T1000 (cell line): ENCODE data around the gene IZUMO3.
"Not testable (repeated sequence)": the region's sequence is repeated elsewhere in the genome, so short reads cannot be mapped to it uniquely, and the experiment has no call there.

ENCODE experiments used
- DNase-seq: peaks from one replicate; lab custom pipeline; 2025; ENCODE audit warnings: mixed read lengths; lab: John Stamatoyannopoulos, UW

The IZUMO3 gene, protein sequence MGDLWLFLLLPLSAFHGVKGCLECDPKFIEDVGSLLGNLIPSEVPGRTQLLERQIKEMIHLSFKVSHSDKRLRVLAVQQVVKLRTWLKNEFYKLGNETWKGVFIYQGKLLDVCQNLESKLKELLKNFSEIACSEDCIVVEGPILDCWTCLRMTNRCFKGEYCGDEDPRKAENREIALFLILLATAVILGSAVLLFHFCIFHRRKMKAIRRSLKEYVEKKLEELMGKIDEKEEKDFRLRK

DNA sequence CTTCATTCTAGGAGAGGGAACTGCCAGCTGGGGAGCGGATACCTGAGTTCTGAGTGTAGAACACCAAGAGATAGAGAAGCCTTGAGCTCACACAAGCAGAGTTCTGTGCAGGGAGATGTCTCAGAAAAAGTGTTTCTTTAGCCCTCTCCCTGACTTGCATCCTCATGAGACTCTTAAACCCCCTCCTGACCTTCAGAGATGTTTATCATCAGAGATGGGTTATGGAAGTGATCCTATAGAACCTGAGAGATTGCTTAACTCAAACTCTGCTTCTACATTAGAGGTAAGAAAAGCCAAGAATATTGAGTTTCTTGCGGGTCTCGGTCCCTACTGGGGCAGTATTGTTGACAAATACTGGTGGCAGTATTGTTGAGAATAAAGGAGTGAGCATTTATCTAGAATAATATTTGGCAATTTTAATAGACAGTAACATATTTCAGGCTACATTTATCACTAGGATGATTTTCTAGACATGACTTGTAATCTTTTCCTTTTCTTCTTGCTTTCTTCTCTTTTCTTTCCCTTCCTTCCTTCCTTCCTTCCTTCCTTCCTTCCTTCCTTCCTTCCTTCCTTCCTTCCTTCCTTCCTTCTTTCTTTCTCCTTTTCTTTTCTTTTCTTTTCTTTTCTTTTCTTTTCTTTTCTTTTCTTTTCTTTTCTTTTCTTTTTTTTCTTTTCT lies at the start of gene IZUMO3:
Gene IZUMO3, minus strand, starts transcription at position 51 of the 676 bp plus-strand sequence. CDS start 248 bp downstream, outside the sequence.
- DNase-seq, result no peak

DNA sequence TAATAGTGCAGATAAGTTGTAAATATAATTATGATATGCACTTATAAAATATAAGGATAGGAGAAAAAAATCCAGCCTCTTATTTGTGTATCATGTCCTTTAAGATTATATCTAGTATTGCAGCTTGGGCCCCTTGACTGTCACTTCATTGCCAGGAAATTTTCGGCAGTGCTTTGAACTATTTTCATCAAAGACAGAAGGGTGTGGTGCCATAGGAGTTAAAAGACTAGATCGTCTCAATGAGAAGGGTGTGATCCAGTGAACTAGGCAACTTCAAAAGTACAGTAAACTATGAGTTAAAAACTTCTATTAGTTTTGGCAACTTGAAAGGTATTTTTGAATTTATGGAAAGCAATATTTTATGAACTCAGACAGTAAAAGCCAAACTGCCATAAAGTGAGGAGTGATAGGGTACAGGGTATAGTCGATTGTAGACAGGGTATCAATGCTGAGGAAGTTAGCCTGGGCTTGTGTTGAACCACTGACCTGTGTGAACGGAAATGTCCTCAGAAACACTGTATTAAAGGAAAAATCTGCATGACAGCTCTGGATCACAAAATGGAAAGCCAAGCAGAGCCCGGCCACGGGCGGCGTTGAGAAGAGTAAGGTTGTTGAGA lies 48.6 kb upstream of the IZUMO3 start:
- DNase-seq, result no peak

DNA sequence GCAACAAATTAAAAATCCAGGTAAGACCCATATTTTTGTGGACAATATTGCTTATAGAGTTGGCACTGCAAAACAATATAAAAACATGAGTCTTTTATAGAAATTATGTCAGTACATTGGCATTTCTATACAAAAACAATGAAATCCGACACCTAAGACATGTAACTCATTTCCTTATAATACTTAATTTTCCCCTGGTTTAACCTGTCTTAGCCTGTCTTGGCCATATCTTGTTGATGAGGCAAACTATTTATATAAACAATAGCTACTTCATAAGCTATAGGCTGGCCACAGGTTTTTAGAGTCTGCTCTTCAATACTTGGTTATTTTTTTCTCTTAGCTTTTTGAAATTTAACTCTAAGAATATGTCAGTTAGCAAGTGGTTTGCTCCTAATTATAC lies 44.7 kb upstream of the IZUMO3 start:
- no peak for DNase-seq

DNA sequence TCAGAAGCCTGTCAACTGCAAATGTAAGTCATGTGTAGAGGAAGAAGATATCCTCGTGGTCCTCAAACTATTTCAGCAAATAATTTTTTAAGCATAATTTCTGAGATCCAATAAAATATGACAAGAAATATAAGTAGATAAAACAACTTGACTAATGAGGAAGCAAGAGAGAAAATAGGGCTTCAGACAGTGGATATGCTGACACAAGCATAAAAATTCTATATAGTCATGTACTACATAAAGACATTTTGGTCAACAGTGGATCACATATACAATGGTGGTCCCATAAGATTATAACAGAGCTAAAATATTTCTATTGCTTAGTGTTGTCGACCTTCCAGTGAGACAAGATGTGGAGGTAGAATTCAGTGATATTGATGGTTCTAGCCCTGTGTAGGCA lies 42.2 kb upstream of the IZUMO3 start:
- DNase-seq, result no peak

- no peak for DNase-seq
Observed at GRCh38 chr9:24582146-24583126, 36.7 kb upstream of the IZUMO3 start.

- DNase-seq, result not testable (repeated sequence)
Observed at GRCh38 chr9:24580005-24580404, 34.3 kb upstream of the IZUMO3 start.

DNA sequence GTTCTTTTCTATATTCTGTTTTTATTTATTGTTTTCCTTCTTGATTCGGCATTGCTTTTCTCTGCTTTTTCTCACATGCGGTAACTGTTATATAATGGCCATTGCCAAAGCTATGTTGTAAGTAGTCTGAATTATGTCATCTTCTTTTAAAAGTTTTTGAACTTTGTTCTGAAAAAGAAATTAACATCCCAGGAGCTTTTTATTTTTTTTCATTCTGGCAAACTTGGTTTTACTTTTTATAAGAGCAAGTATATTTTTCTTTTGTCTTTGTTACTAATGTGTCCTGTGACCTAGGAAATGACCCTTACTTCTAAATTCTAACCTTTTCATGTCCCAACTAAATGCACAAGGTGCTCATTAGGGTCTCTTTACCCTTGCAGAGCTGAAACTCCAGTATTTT lies 26.7 kb upstream of the IZUMO3 start:
- DNase-seq, result no peak

GRCh38 chr9:24561957-24562356 lies 16.3 kb upstream of the IZUMO3 start:
- DNase-seq, result no peak

- DNase-seq, result no peak
Observed at GRCh38 chr9:24553183-24553552, 7.5 kb upstream of the IZUMO3 start.

- no peak for DNase-seq
Observed at GRCh38 chr9:24552526-24553182, 7.0 kb upstream of the IZUMO3 start.

DNA sequence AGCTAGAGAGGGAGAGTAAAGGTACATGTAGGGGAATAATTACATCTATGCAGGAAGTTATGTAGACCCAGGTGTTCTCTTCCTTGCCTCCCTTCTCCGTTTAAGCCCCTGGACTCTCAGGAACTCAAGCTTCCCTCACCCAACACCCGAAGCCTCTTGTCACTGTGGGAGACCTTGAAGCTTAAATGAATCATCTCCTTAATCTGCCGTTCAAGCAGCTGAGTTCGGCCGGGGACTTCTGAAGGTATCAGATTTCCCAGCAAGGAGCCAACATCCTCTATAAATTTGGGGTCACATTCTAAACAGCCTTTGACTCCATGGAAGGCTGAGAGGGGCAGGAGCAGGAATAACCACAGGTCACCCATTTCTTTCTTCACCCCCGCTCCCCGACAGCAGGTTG lies 412 bp downstream of the IZUMO3 start:
- no peak for DNase-seq

DNA sequence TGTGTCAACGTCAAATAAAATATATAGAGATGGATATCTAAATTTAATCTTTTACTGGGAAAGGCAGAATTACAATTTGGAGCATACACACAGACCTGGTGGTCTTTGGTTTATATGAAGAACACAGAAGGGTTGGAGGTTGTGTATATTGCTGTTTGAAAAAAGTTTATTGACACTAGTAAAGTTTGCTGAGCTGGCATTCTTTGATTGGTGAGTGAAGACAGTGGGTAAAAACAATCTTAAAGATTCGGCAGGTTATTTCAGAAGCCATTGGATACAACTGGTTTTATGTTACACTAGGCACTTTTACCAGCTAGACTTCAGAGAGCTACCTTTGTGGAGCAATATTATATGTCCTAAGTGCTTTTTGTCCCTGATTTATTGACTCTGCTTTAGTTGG lies 27.2 kb downstream of the IZUMO3 start:
- DNase-seq, result no peak

DNA sequence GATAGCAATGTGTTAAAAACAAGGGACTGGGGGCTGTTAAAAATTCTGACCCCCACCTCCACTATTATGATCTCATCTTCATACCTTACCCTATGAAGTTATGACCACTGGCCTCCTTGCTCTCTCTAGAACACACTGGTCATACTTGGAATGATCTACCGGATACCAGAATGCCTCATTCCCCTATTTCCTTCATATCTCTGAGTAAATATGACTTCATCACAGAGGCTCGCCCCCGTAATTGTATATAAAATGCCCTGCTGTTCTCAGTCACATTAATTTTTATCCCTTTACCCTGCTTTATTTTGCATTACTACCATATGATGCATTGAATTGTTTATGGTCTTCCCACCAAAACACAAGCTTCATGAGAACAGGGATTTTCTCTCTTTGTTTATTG lies 29.2 kb downstream of the IZUMO3 start:
- DNase-seq, result no peak

DNA sequence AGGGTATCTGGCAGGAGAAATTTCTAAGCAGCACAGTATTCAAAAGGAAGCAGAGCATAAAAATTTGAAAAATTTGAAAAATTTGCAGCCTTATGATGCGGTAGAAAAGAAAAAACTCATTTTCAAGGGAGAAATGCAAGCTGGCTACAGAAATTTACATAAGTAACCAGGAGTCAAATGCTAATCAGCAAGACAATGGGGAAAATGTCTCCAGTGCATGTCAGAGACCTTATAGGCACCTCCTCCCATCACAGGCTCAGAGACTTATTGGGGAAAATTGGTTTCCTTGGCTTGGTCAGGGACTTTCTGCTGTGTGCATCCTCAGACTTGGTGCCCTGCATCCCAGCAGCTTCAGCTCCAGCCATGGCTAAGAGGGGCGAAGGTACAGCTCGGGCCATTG lies 35.8 kb downstream of the IZUMO3 start:
- DNase-seq, result no peak

DNA sequence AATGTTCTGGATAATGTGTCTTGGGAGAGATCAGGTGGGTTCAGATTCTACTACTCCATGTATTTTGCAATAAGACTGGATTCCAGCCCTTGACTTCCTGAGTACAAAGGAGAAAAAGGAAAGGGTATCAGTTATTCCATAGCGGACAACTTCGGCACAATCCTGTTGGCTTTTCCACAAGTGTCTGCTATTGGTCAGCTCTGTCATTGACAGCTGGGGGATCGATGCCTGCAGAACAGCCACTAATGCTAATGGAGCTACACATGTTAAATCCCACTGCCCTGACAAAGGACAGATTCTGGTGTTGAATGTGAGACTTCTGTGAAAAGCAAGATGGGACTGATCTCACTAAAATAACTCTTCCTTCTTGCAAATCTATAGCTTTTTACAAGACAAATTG lies 41.2 kb downstream of the IZUMO3 start:
- DNase-seq, result no peak

DNA sequence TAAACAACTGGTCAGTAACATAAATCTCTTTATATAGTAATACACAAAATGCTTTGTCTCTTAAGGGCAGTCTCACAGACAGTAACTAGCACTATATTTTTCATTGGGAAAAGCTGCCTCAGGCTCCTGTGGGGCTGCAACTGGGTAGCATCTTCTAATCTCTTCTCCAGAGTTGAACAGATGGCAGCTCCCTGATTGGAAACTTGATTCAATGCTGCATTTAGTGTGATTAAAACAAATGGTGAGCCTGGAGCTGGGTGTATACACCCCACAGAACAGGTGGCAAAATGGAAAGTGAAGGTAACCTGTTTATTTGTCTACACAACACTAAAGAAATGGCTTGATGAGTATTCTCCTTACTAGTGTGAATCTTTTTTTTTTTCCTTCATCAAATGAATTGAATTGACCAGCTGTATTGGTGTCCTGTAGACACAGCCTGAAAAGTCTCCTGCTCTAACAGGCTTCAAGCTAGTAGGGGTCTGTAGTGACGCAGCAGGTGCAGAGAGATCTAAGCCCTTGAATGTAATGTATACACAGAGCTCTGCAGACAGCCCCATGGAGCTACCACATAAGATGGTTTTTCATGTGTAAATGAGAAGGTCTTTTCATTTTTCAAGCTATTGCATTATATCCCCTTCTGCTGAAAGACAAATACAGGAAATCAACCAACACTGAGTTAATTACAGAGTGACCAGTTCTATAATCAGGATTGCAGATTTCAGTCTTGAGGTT lies 43.3 kb downstream of the IZUMO3 start:
- DNase-seq, result no peak

- DNase-seq, result no peak
Observed at GRCh38 chr9:24500761-24501160, 44.9 kb downstream of the IZUMO3 start.

GRCh38 chr9:24498632-24499031 lies 47.1 kb downstream of the IZUMO3 start:
- no peak for DNase-seq

DNA sequence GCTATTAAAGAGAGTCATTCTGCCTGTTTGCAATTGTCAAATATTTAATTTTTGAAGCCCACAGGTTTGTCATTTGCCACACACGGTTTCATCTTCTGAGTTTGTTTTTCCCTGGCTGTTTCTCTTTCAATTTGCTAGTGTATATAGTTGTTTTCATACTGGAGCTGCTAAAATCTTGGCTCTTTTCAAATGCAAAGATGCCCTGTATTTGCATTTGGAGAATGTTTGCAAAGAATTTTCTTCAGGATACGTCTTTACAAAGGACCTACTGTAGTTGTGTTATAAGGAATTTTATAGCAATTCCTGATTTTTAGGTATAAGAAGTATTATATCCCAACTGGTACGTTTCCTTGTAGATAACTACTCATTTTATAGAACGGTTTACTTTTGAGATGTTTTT lies 48.0 kb downstream of the IZUMO3 start:
- DNase-seq, result no peak
